Measurements from ENCODE around the gene EGFL8. TPM values are rescaled to one million over a fixed set of nuclear protein-coding genes. Genes with fewer than 3 reads are reported as not detected.

The EGFL8 gene
- total and polyA plus RNA-seq, 2 of the 8 experiments (the other 6 are each of a cell fraction or from before 2014, with no cell fraction given) = 5.0 to 9.2 TPM

GRCh38 chr6:32166411-32167061 lies 2.1 kb downstream of the EGFL8 start:
- H3K9me3 ChIP-seq (ENCODE audit: insufficient read depth in 2 of 2, low read depth in 1 of 2, low read length in 1 of 2) = no peaks in the 10 kb centered on the region
- peak overlapping the region; percentile 33; the same call in 1 of the 2 replicates for H3K27ac ChIP-seq (ENCODE audit: low read depth, low read length)
- 68% methylated on average over 30 of the region's 30 CpGs; no CpG with 5 or more reads in 1 of the 2 experiments for WGBS, 2 experiments (ENCODE audit: extremely low coverage in 1 of 2, insufficient coverage in 1 of 2, insufficient read length in 1 of 2, insufficient replicate concordance in 2 of 2, low coverage in 1 of 2, low lambda C conversion rate in 2 of 2, missing lambda C conversion rate in 1 of 2)
- FAIRE-seq (no peak), DNase-seq (ENCODE audit: low read depth in 1 of 2, low spot score in 2 of 2) (peak; percentile 61 to 92)
- H3K79me2 ChIP-seq (ENCODE audit: control insufficient read depth in 1 of 2, insufficient read depth in 2 of 2, low read length in 2 of 2) = peaks cover 0 to 2% of the 10 kb centered on the region in 2 experiments; a peak in 1 of 4 replicates
- POLR2A ChIA-PET (ENCODE audit: partially characterized antibody) = interaction anchor here (0.7 to 6.8 kb wide), 15 partner anchors 10 to 728 kb away, joined by 3 to 49 read pairs (median 6); partner anchors contain the start of genes AGPAT1, FKBPL, GPSM3 and NELFE
- H4K91ac ChIP-seq (replicated peaks; ENCODE audit: insufficient read length, low read length) = no peak overlapping the region
- no peak overlapping the region for H3K4me2 ChIP-seq (ENCODE audit: insufficient read depth in 1 of 2, low read depth in 2 of 2, low read length in 2 of 2)
- H3K4me3 ChIP-seq (ENCODE audit: extremely low read depth in 1 of 4, insufficient read depth in 2 of 4, low read depth in 3 of 4, low read length in 4 of 4) = no peak overlapping the region
- no peak overlapping the region for H3K56ac ChIP-seq (replicated peaks; ENCODE audit: insufficient read length, low read depth, low read length)
- CTCF ChIA-PET (ENCODE audit: partially characterized antibody) = interaction anchor here (0.7 to 6.7 kb wide), 23 partner anchors 8 to 187 kb away, joined by 3 to 72 read pairs (median 4); partner anchors contain the start of genes AGPAT1, ATF6B, FKBPL and TNXB
- H3K23me2 ChIP-seq (ENCODE audit: low read depth, low read length) = no peaks in the 10 kb centered on the region
- peaks cover 4 to 41% (median 32%) of the 10 kb centered on the region in 4 experiments for H3K36me3 ChIP-seq (ENCODE audit: control insufficient read depth in 2 of 4, insufficient read depth in 4 of 4, low read length in 3 of 4)
- H4K8ac ChIP-seq (ENCODE audit: extremely low read depth, insufficient read depth, low read length) = 0 out of 2 replicates have a peak overlapping the region, but pooled peaks have one; percentile 22
- H3K23ac ChIP-seq (ENCODE audit: insufficient read length) = no peak overlapping the region
- no peak overlapping the region for H3K9ac ChIP-seq (replicated peaks in 1 of 4; ENCODE audit: extremely low read depth in 1 of 4, low read depth in 3 of 4, low read length in 3 of 4)
- H2BK120ac ChIP-seq (replicated peaks; ENCODE audit: low read depth, low read length) = no peak overlapping the region
- H2BK5ac ChIP-seq (ENCODE audit: low read depth, low read length) = no peak overlapping the region
- peaks cover 0 to 5% (median 2%) of the 10 kb centered on the region in 4 experiments; a peak in 3 of 7 replicates for H3K4me1 ChIP-seq (replicated peaks in 1 of 4; ENCODE audit: control insufficient read depth in 3 of 4, insufficient read depth in 4 of 4, low read length in 3 of 4)
- no peak overlapping the region for H2AFZ ChIP-seq (ENCODE audit: low read length)
- H2BK12ac ChIP-seq (ENCODE audit: low read depth, low read length) = peak overlapping the region; percentile 81; the same call in 1 of the 2 replicates
- H3K79me1 ChIP-seq (ENCODE audit: low read depth, low read length) = no peaks in the 10 kb centered on the region; the same call in 1 of the 2 replicates
- no peak overlapping the region for H3K4ac ChIP-seq (replicated peaks; ENCODE audit: insufficient read length, low read depth, low read length)
- no peak overlapping the region for H4K5ac ChIP-seq (ENCODE audit: insufficient read length, low read depth, low read length)
- no peak overlapping the region for H2BK20ac ChIP-seq (ENCODE audit: low read length)
- H2BK15ac ChIP-seq (ENCODE audit: low read length) = no peak overlapping the region
- peaks cover 5 to 7% of the 10 kb centered on the region in 2 experiments for H4K20me1 ChIP-seq (replicated peaks in 1 of 2; ENCODE audit: control insufficient read depth in 1 of 2, insufficient read depth in 2 of 2, low read length in 2 of 2)
- H3K18ac ChIP-seq (ENCODE audit: extremely low read depth, low read length) = no peak overlapping the region
- no peaks in the 10 kb centered on the region for H3K27me3 ChIP-seq (replicated peaks in 1 of 4; ENCODE audit: control insufficient read depth in 3 of 4, extremely low read depth in 1 of 4, insufficient read depth in 3 of 4, low read length in 3 of 4)
- peak overlapping the region; percentile 77; the same call in 1 of the 2 replicates for H2AK5ac ChIP-seq (ENCODE audit: low read depth, low read length)
- no peak overlapping the region for H3K14ac ChIP-seq (ENCODE audit: insufficient read length)
- TF ChIP-seq SP2 (IDR thresholded peaks at IDR 0.05; ENCODE audit: low read length) (no peak), JUND (IDR thresholded peaks at IDR 0.05; ENCODE audit: low read length) (peak; percentile 83), RAD21 (IDR thresholded peaks at IDR 0.05 in 1 of 2, conservative IDR thresholded peaks at IDR 0.05 in 1 of 2; ENCODE audit: low read depth in 2 of 2, low read length in 2 of 2) (peak; percentile 71 to 74), SIN3A (conservative IDR thresholded peaks at IDR 0.05 in 1 of 2, IDR thresholded peaks at IDR 0.05 in 1 of 2; ENCODE audit: low read depth in 1 of 2, low read length in 2 of 2) (0 out of 4 replicates have a peak, but pooled peaks of 1 of the 2 experiments have one; percentile 45), BACH1 (IDR thresholded peaks at IDR 0.05; ENCODE audit: low read length) (peak; percentile 50; the same call in 1 of the 2 replicates), ZNF274 (IDR thresholded peaks at IDR 0.05; ENCODE audit: borderline replicate concordance, extremely low read depth, low read length) (no peak), MAFK (IDR thresholded peaks at IDR 0.05; ENCODE audit: low read depth, low read length) (peak; percentile 34; the same call in 1 of the 2 replicates), MAX (IDR thresholded peaks at IDR 0.05) (peak; percentile 59), TAF1 (IDR thresholded peaks at IDR 0.05; ENCODE audit: low read depth, low read length) (no peak)

All from H1 (cell line).